SIG-M5 treated with dmso at 0.1 percent for 504 hours (cell line): ENCODE results near the gene RP9.

ENCODE experiments used
- DNase-seq: peaks from one replicate; lab custom pipeline; 2025; ENCODE audit not compliant: unreplicated experiment; lab: John Stamatoyannopoulos, UW

Gene RP9, protein sequence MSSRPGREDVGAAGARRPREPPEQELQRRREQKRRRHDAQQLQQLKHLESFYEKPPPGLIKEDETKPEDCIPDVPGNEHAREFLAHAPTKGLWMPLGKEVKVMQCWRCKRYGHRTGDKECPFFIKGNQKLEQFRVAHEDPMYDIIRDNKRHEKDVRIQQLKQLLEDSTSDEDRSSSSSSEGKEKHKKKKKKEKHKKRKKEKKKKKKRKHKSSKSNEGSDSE

DNA sequence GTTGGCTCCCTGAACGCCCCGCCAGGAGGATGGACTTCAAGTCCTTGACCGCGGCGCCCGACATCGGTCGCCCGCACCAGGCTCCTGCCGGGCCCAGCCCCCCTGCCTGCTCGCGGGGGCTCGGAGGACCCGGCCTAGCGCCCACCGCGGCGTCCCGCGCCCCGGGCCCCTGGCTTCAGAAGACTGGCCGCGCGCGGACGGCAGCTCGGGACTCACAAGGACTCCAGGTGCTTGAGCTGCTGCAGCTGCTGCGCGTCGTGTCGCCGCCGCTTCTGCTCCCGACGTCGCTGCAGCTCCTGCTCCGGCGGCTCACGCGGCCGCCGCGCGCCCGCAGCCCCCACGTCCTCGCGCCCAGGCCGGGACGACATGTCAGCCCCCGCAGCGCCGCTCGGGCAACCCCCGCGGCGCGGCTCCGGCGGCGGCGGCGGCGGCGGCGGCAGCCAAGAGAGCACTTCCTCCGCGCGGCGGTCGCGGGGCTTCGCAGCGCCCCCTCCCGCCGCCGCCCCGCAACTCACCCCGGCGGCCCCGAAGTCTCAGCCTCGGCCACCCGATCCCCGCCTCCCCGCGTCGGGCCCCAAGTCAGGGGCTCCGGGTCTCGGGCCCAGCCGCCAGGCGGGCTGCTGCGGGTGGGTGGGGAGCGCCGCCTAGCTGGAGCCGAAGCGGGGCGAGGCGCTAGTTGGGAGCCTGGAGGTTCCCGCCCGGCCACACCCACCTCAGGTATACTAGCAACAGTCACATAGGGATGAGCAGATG is at the start of gene RP9:
Gene RP9, minus strand, starts transcription at position 400 of the 753 bp plus-strand sequence. Its CDS starts 32 bp downstream, at position 368.
- peak; percentile 78 for DNase-seq

DNA sequence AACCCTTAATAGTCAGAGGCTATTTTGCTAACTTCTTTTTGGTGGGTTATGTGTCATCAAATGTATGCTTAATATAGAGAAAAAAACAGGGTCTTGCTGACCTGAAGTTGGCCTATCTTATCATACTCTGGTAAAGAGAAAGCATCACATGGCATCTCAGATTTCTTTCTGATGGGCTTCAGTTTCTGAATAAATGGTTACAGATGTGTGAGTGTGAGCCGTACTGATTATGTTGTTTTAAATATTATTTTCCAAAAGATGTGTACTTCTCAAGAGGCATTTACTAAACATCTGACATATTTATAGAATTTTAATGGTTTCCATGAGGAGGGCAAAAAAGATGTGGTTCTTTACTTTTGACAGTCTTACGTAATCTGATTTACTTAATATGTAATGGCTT is 48.6 kb upstream of the RP9 start:
- DNase-seq: no peak

DNA sequence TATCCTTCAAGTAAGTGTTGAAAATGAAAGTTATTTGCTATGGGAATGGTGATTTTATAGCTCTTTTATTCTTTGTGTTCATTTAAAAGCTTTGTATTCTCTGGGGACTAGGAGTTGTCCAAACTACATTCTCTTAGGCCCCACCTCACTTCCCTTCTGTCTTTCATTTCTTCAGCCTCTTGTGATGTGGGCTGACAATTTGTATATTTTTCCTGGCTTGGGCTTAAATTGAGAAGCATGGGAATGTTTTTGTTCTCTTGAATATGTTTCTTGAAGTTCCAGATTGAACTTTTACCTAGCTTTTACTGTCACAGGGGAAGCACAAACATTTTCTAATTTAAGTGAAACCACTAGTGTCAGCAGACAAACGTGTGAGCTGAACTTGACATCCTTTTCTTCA is 48.1 kb upstream of the RP9 start:
- no peak for DNase-seq

DNA sequence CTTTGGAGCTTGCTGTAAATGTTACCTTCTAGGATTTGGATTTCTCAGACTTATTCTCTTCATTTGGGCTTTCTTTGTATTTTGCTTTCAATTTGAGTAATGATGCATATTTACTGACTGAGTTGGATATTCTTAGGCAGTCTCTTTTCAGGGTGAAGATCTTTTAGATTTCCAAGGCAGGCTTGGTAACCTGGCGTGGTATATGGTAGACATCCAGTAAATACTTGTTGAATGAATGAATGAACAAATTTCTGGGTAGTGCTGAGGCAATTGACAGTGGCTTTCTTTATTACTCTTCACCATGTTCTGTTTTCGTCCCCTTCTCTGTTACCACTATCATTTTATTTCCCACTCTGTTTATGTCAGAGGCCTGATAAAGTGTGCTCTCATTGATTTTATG is 47.2 kb upstream of the RP9 start:
- no peak for DNase-seq

DNA sequence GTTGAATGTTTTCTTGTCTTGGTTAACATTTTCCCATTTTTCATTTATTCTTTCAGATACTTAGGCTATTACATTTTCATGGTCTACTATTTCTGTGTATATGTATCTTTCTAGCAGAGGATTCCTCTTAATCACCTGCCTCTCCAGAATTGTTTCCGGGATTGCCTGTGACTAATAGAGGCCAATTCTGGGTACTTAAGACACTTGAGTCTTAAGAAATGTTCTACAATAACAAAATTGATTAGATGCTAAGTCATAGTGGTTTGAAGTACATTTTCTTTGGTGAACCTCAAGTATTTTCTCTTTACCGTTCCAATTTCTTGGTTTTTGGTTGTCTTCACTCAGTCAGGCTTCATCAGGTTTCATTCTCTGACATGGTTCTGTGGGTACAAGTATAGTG is 46.6 kb upstream of the RP9 start:
- DNase-seq: no peak

DNA sequence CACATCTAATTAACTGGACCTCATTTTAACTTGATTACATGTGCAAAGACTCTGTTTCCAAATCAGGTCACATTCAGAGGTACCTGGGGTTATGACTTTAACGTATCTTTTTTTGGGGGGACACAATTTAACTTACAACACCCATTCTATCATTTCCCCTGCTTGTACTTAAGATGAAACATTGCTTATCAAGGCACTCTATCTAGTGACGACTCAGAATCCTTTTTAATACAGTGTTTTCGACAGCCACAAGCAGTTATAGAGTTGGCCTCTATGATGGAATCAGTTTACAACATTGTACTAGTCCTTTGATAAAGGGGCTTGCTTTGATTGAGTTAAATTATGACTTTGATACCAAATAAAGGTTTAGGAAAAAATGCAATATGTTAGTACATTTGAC is 42.9 kb upstream of the RP9 start:
- no peak for DNase-seq

DNA sequence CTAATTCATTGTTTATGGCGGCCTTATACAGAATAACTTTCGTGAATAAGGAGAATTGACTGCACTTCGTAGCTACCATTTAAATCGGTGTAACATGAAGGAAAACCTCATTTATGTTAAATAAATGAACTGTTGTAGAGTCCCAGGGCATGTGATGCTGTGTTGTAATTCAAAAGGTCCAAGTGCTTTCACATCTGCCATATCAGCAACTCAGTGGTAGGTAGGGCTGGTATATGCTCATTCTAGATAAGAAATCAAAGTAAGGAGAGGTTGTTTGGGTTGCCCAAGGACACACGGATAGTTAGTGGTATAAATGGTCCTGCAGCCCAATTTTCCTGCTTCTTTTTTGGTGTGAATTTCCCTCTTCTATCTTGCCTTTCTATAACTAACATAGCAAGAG is 36.0 kb upstream of the RP9 start:
- DNase-seq: no peak

DNA sequence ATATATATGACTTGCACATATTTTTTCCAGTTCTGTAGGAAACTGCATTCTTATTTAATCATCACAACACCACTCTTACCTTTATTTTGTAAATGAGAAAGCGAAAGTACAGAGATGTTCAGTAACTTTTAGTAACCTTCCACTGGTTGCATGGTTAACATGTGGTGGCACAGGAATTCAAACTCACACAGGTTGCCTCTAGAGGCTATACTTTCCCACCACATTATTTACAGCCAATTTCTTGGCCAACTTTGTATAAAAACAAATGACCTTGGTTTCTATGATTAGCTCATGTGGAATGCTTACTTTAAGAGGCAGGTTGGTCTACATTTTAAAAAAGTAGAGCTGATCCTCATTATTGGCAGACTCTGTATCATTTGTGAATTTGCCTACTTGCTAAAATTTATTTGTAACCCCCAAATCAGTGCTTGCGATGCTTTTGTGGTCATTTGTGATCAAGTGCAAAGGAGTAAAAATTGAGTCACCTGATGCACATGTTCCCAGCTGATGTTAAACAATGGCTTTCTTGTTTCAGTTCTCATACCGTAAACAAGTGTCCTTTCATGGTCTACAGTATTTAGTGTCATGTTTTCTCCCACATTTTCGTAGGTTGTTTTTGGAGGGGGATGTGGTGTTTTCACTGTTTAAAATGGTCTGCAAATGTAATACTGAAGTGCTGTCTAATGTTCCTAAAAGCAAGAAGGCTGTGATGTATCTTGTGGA is 35.0 kb upstream of the RP9 start:
- no peak for DNase-seq

DNA sequence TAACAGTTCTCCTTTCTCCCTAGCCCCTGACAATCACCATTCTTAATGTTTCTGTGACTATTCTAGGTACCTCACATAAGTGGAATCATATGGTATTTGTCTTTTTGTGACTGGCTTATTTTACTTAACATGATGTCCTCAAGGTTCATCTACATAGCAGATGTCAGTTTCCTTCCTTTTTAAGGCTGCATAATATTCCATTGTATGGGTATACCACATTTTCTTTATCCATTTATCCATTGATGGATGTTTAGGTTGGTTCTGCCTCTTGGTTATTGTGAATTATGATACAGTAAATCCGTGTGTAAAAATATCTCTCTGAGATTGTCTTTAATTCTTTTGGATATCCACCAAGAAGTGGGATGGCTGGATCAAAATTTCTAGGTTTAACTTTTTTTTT is 33.4 kb upstream of the RP9 start:
- DNase-seq: no peak

DNA sequence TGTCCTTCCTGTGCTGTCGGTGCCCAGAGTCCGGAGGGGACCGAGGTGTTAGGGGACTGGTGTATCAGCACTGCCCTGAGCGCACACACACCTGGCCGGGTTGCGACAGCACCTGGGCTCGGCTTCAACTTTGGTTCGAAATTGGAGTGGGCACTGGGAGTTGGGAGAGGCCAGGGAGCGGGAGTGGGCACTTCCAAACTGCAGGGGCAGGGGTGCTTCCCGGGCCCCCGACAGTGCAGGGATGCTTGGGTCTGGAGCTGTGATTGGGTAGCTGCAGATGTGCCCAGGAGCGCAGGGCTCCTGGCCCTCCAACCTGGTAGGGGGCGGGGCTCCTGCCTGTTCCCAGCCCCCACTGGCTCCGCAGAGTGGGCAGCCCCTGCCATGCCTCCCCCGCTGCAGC is 27.9 kb upstream of the RP9 start:
- no peak for DNase-seq

DNA sequence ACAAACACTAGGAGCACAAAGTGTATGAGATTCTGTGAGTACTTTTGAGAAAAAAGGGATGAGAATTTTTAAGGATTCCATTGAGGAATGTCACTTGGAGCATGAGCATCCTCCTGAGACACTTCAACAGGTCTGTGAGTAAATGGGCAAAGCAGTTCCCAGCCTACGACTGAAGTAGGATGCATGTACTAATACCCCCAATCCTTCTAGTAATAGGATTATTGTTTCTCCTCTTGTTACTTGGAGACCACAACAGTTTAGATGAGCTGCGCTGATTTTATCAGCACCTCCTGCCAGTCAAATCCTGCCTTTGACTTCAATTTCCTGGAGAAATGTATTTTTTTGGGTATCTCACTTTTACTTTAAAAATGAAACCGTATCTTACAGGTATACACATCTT is 21.0 kb upstream of the RP9 start:
- DNase-seq: no peak

DNA sequence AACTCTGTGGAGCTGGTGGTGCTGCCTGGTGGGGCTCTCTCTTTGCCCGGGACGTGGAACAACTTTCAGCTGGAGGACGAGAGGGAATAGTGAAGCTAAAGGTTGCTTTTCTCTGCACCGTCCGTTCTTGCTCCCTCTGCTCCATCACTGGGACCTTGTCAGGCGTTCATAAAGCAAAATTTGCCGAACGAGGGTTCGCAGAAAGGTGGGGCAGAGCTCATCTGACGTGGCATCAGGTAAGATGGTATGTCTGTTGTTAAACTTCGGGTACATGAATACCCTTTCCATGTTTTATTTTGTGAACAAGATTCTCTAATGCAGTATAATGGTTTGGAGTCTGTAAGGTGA is 20.6 kb upstream of the RP9 start:
- no peak for DNase-seq

DNA sequence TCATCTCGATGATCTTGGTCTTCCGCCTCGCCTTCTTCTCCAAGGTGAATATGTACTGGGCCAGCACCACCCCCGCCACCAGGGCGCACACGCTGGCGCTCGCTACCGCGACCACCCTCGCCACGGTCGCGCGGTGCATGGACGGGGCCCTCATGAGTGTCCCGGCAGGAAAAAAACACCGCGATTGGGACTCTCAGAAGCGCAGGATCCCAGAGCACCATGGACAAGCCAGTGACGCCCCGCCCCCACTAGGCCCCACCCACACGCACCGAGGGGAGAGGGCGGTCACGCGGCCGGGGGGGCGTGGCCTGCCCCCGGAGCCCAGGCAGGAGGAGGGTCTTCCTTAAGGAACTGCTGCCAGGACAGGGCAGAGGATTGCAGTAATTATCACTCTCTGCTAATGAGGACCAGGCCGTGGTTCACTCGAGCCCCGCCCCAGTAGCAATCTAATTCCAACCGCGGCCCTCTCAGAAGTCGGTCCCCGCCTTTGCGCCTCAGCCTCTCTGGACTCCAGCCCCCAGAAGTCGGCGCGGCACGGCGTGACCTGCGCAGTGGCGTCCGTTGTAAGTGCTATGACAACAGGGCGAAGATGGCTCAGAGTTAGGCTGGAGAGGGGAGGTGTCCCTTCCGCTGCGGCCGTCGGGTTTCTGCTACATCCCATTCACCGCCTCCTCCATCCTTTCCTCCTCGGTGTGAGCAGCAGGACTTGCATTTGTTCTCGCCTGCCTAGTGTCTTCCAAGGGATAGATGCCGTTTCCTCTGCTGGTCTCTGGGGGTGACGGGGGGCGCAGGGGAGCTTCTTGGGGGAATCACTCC is 20.0 kb upstream of the RP9 start, which contains the start of gene BBS9:
Gene BBS9, plus strand, starts transcription at position 575 of the 816 bp plus-strand sequence. CDS start 16,689 bp downstream, outside the sequence.
- peak; percentile 97 for DNase-seq

DNA sequence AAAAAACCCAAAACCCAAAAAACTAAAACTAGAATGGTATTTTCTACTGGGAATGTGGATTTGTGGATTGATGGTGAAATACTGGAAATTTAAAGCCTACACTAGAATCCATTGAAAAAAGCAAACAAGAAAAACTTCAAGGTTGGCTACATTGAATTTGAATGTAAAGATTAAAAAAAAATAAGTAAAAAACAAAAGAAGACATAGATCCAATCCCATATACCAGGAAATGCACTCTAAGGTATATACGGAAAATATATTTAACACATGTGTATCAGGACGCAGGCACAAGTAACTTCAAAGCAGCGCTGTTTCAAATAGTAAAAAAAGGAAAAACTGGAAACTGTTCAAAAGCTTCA is 19.4 kb upstream of the RP9 start:
- DNase-seq: no peak

DNA sequence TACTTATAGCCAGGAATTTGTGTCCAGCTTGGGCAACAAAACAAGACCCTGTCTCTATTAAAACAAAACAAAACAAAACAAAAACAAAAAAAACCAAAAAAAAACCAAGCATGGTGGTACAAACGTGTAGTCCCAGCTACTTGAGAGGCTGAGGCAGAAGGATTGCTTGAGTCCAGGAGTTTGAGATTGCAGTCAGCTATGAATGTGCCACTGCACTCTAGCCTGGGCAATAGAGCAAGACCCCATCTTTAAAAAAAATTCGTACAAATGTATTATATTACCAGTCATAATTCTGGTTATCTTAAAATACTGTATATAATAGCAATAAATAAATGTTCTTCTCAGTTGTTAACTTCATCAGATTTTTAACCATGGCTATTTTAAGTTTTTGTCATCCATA is 17.9 kb upstream of the RP9 start:
- DNase-seq: no peak

DNA sequence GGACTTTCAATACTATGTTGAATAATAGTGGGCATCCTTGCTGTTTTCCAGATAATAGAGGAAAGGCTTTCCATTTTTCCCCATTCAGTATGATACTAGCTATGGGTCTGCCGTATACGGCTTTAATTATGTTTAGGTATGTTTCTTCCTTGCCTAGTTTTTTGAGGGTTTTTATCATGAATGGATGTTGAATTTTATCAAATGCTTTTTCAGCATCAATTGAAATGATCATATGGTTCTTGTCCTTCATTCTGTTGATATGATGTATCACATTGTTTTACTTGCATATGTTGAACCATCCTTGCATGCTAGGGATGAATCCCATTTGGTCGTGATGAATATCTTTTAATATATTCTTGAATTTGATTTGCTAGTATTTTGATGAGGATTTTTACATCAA is 9.2 kb upstream of the RP9 start:
- no peak for DNase-seq

DNA sequence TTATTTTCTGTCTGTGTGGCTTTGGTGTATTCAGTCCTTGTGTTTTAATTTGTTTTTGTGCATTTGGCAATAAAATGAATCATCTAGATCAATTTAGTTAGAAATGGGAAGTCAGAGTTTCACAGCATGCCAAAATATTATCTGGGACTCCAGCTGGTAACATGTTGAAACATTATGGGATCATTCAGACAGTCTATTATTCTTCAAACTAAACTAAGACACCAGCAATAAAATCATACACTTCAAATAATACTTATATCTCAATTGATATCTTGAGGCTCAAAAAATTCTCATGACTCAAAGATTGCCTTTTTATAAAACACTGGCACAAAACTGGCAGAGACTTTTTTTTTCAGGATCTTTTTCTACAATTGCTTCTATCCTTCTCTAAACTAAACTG is 5.8 kb upstream of the RP9 start:
- DNase-seq: peak; percentile 21

DNA sequence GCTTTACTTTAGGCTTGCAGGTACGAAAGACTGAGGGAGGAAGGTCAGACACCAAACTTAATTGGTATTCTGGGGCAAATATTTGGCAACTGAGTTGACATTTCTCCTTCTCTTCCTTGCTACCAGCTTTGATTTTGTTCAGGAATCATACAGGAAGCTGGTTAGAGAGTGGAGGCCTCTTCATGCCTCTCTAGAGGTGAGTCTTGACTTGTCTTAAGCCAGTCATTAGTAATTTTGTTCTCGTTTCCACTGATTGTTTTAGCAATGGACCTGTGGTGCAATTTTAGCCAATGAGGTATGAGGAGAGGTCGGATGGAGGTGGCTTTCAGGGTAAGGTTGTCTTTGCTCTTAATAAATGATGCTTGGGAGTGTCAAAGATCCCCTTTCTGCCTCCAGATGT is 2.4 kb upstream of the RP9 start:
- no peak for DNase-seq

DNA sequence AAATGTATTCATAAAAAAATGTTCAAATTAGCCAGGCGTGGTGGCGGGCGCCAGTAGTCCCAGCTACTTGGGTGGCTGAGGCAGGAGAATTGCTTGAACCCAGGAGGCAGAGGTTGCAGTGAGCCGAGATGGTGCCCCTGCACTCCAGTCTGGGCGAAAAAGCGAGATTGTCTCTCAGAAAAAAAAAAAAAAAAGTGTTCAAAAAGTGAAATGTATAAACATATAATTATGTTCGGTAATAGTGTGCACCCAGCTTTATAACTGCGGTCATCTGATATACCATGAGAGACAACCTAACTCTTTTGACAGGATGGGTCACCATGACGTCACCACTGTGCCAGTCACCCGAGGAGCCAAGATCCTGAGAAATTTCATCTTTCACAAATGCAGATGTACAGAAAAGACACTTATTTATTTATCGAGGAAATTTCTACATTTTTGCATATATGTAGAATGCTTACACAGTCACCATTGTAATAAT is 594 bp upstream of the RP9 start:
- peak; percentile 20 for DNase-seq

DNA sequence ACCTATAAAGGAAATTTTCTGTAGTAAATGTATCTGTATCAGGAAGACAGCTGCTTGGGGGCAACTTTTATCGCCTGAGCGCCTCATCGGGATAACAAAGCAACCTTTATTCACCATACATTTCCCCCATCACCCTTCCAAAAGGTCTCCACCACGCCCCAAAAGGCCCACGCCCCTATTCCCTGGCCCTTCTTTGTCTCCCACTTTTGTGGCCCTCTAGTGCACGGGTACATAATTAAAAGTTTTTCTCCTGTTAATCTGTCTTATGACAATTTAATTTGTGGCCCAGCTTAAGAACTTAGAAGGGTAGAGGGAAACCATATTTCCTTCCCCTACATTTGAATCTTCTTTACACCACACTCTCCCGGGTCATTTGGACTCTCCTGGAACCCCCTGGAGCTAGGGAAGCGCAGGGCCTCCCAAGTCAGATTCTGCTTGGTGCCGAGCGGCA is 625 bp downstream of the RP9 start:
- DNase-seq: peak; percentile 57
